K562 treated with DMSO at 1 percent for 24 hours (cell line): ENCODE results near the gene C1QTNF7. TPM values are rescaled to one million over a fixed set of nuclear protein-coding genes. Genes with fewer than 3 reads are reported as not detected.

Experiments used
- total RNA-seq: library from RNA; unstranded; fragments of 300-600 nt; gene quantifications from 2 replicates; pipeline ENCODE4 v1.2.3, GENCODE V29; 2022; ENCODE audit warnings: low read depth; ENCODE audit not compliant: insufficient read depth

The C1QTNF7 gene, protein sequence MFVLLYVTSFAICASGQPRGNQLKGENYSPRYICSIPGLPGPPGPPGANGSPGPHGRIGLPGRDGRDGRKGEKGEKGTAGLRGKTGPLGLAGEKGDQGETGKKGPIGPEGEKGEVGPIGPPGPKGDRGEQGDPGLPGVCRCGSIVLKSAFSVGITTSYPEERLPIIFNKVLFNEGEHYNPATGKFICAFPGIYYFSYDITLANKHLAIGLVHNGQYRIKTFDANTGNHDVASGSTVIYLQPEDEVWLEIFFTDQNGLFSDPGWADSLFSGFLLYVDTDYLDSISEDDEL
- not detected in 2 replicates for total RNA-seq

DNA sequence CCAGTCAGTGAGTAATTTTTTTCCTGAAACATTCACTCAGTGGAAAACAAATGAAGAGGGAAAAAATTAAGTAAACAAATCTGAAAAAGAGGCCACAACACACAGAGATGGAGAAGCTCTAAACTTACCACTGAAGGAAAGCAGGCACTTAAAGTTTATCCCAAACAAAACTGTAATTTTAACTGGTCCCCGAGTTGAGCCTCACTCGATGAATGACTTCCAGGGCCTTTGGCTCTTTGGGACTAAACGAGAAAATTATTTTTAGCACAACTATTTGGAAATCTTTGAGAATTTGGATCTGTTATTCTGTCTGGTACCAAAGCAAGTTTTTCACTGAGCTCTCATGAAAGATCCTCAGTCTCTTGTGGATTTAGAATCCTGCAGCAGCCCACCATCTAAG lies at the start of gene C1QTNF7:
C1QTNF7 (plus strand) TSS at position 333 of the 400 bp plus-strand sequence. CDS start 7,711 bp downstream, outside the sequence.

DNA sequence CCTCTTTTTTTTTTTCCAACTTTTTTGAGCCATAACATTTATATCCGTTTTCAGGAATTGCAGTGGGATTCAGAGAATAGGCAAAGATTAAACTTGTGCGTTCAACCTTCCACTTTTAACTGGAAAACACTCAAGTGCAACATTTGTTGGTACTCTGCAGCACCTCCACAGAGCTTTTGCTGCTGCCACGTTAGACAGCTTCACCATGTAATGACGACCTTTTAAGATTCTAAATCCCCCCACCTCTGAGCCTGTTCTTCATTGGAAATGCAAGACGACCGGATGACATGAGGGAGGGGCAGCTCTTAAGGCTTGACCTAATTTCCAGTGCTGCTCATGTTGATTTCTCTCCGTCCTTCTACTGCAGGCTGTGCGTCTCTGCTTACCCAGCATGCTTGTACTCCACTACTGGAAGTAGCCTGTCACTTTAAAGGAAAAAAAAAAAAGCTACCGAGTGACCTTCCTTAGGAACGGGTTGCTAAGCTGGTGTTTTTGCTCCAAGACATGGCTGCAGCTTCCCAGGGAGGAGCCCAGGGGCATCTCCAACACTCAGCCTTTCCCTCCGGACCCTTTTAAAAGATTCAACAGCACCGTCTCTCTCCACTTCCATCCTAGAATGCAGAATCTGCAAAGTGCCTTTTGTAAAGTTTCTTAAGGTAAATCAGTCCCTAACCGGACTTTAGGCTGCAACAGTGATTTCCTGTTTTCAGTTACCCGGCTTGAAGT lies 41.7 kb downstream of the C1QTNF7 start, which contains the start of gene CC2D2A:
CC2D2A (plus strand) TSS at position 481 of the 726 bp plus-strand sequence. CDS start 6,051 bp downstream, outside the sequence.

Other genes starting within 250 kb of the C1QTNF7 start
- 2.7 and 3.8 TPM in 2 replicates for gene CC2D2A, start 41.8 kb downstream of the C1QTNF7 start, total RNA-seq
- 21.4 and 23.0 TPM in 2 replicates for gene FBXL5, start 227.3 kb downstream of the C1QTNF7 start, total RNA-seq